HG03521 (cell line): Measurements from ENCODE around the gene SGPP1.
"Not testable (repeated sequence)": the region's sequence is repeated elsewhere in the genome, so short reads cannot be mapped to it uniquely, and the experiment has no call there.

ENCODE experiments used
- ATAC-seq: cut with Tn5 transposase; IDR thresholded peaks from one replicate; pipeline ENCODE4 v1.9.1; 2021; ENCODE audit warnings: mild to moderate bottlenecking, moderate library complexity; ENCODE audit not compliant: unreplicated experiment

The SGPP1 gene

DNA sequence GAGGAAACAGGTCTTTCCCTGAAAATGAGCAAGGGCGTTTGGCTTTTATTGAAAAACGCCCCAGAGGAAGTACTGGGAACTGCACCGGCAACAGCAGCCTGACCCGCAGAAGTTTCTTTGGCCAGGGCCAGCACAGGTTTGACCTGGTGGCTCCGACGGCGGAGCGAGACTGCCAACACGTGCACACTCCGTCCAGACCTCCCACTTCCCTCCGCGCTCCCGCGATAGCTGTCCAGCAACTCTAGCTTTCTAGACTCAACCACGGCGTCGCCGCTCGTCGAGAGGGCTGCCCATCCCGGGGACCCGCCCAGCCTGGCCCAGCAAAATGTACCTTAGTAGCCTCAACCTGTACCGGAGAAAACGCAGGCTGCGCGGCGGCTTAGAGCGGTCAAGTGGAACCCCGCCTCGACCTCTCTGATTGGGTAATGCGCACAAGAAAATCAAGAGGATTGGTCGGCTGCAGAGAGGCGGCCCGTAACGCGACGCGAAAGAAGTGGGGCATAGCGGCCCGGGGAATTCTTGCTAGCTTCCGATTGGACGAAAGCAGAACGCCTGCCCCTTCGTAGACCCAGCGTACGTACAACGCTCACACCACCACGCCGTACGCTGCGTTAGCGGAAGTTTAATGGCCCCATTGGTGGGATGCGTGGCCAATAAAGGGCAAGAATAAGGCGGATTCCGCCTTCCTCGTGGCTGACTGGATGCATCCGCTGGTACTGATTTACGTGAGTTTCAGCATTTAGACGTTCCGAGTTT, 86.2 kb downstream of the SGPP1 start, which contains the start of gene WDR89:
Gene WDR89, minus strand, starts transcription at position 399 of the 756 bp plus-strand sequence. CDS start 41,929 bp downstream, outside the sequence.
- ATAC-seq, result peak; percentile 85

DNA sequence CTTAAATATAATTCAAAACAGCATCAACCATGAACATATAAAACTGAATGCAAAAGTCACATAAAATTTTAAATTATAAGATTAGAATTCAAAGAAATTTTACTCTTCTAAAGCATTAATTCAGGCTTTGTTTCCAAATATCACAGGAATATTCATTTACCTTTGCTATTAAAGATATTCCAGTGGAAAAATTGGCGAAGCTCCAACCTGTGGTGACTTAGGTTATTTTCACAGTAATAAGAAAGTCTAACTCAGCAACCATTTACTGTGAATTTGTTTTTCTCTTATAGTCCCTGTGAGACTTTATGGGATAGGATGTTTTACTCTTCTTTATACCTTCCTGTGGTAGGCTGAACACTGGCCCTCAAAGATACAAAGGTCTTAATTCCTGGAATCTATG, 89.4 kb downstream of the SGPP1 start:
- ATAC-seq, result no peak

DNA sequence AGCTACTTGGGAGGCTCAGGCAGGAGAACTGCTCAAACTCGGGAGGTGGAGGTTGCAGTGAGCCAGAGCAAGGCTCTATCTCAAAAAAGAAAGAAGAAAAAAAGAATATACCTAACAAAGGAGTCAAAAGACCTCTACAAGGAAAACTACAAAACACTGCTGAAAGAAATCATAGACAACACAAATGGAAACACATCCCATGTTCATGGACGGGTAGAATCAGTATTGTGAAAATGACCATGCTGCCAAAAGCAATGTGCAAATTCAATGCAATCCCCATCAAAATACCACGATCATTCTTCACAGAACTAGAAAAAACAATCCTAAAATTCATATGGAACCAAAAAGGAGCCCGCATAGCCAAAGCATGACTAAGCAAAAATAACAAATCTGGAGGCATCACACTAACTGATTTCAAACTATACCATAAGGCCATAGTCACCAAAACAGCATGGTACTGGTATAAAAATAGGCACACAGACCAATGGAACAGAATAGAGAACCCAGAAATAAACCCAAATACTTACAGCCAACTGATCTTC, 91.7 kb downstream of the SGPP1 start:
- ATAC-seq, result not testable (repeated sequence)
